GM18511 (cell line): Measurements from ENCODE around the gene ORC5.
A peak's percentile ranks its signal among the peaks of the same experiment; 100 is the strongest.
"Not testable (repeated sequence)": the region's sequence is repeated elsewhere in the genome, so short reads cannot be mapped to it uniquely, and the experiment has no call there.

Experiments used
- ATAC-seq: cut with Tn5 transposase; IDR thresholded peaks from one replicate; pipeline ENCODE4 v1.9.1; 2021; ENCODE audit warnings: mild to moderate bottlenecking, moderate library complexity; ENCODE audit not compliant: unreplicated experiment

Gene ORC5

DNA sequence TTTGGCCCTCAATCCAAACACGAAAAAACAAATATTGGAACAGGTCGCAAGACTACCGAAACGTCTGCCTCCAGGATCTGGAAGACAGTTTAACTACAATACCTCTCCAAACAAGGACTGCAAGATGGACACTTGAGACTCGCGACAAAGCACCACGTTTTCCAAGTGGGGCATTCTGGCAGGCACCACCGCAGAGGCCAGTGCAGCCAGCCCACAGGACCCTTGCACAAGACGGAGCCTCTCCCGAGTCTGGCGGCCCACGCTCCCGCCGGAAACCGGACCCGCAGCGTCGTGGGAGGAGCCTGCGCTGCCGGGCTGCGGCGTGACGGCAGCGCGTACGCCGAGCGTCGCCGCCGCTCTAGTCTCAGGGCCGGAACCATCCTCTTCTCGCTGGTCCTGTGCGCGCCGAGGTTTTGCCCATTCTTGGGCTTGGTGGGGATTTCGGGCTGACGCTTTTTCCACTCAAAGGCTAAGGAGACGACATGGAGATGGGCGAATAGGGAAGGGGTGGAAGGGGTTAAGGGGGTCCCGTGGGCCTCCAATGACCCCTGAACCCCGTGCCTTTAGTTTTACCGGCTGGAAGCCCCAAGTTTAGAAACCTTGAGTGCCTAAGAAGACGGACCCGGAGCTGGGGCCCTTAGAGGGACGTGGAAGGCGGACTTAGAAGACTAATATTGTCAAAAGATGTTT, at the start of gene ORC5:
TSS of gene ORC5 (minus strand) at position 283 of the 690 bp plus-strand sequence. CDS start at position 174, 109 bp downstream.
- peak; percentile 99 for ATAC-seq

DNA sequence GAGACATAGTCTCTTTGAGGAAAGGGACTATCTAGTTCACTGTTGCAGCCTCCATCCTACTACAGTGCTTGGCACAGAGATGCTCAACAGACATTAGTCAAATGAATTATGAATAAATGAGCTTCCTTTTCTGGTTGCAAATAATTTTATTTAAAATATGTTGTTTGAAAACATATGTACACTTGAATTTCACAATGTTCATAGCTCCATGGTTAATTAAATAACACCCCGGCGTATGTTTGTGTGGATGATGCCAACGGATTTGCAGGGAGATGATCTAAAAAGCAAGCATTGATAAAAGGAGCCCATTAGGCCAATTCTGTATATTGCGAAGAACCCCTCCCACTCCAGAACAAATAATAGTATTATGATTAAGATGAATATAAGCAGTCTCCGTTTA, 47.8 kb upstream of the ORC5 start:
- no peak for ATAC-seq

DNA sequence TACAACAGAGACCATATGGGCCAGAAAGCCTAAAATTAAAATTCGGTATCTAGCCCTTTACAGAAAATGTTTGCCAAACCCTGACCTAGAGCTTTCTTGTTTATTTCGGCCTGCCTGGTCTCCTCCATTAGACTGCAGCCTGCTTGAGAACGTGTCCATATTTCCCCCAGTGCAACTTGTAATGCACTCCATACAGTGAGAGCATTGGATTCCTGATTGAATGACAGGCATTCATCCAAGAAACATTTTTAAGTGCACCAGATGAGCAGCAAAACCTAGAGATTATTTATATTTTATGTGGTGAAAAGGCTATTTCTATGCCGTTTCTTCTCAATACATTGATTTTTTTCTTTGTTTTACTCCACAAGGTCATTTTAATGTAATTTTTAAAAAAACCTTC, 47.4 kb upstream of the ORC5 start:
- ATAC-seq: no peak

- ATAC-seq: no peak
Measured at GRCh38 chr7:104254696-104255095, 46.9 kb upstream of the ORC5 start.

DNA sequence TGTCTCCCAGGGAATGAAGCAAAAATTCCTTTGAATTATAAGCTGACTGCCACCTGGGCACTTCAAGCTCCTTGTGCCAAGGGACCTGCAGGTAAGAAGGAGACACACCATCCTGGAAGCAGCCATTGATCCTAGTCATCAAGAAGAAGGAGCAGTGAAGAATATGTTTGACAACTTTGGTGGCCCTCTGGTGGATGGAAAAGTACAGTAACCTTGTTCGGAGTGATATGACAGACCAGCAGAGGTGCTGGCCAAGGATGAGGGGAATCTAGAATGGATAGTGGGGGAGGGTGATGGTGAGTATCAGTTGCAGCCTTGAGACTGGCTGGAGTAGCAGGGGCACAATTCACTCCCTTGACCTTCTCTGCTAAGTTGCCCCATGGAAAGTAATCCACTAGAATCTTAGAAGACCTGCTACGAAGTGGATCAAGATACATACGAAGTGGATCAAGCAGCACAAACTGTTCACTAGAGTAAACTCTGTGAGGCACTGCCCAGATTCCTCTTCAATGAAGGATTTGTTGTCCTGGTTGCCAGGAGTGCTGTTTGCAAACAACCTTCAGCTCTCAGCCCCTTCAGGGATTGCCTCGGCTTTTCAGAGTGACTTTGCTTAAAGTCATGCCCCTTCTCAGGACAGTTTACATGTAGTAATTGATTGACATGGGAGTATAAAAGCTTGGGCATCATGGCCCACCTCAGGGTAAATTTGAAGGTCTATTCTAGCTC, 44.8 kb upstream of the ORC5 start:
- no peak for ATAC-seq

DNA sequence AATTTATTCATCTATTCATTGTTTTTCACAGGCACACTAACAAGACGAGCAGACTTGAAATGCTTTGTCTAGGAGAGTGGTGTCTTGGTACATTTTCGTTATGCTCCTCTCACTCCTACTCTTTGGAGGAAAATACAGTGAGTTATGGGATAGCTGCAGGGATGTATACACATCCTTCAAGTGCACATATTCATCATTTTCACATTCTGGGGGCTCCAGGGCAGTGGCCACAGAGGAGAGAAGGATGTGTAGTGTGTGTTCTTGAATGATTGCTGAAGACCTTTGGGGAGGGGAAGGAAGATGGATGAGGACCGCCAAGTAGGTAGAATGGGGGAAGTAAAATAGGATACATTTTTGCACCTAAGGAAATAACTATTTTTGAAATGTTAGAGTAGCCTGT, 34.8 kb upstream of the ORC5 start:
- ATAC-seq: no peak

DNA sequence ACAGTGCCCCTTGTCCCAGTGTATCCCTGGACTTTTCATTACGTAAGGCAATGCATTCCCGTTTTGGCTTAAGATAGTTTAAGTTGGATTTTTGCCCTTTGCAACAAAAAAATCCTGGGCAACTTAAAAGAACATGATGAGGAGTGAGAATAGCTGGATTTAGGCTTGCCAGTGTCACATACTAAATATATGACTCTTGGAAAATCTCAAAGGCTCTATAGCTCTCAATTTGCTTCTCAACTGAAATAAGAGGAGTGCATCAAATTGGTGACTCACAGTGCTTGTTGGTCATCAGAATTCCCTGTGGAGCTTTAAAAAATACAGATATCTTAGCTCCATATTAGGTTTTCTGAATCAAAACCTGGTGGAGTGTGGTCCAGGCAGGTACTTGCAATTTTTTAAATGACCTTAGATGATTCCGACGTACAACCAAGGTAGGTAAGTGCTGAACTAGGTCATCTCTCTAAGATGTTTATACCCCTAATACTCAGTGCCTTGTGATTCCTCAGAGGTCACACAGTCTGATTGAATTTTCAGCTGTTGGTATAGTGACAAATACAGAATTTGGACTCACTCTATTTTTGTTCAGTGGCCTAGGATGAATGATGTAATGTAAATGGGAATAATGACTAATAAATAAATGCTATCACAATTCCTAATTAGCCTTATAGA, 33.9 kb upstream of the ORC5 start:
- ATAC-seq: no peak

GRCh38 chr7:104241135-104241534, 33.3 kb upstream of the ORC5 start:
- no peak for ATAC-seq

DNA sequence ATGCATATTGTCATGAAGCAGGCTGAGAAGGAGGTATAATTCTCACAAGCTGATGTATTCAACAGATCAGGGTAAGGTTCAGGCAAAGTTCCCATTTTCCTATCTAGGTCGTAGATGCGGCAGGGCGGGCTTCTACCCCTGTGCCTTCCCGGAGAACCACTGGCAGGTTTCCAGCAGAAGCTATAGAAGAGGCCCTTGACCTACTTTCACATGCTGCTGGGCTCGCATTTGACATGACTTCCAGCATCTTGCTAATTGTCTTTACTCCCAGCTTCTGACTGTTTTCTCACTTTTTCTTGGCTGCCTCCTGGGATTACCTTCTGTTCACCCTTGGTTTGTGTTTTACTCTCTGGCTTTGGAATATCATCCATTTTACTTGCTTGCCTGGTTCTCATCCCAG, 32.6 kb upstream of the ORC5 start:
- ATAC-seq: no peak

GRCh38 chr7:104234990-104235389, 27.2 kb upstream of the ORC5 start:
- not testable (repeated sequence) for ATAC-seq

DNA sequence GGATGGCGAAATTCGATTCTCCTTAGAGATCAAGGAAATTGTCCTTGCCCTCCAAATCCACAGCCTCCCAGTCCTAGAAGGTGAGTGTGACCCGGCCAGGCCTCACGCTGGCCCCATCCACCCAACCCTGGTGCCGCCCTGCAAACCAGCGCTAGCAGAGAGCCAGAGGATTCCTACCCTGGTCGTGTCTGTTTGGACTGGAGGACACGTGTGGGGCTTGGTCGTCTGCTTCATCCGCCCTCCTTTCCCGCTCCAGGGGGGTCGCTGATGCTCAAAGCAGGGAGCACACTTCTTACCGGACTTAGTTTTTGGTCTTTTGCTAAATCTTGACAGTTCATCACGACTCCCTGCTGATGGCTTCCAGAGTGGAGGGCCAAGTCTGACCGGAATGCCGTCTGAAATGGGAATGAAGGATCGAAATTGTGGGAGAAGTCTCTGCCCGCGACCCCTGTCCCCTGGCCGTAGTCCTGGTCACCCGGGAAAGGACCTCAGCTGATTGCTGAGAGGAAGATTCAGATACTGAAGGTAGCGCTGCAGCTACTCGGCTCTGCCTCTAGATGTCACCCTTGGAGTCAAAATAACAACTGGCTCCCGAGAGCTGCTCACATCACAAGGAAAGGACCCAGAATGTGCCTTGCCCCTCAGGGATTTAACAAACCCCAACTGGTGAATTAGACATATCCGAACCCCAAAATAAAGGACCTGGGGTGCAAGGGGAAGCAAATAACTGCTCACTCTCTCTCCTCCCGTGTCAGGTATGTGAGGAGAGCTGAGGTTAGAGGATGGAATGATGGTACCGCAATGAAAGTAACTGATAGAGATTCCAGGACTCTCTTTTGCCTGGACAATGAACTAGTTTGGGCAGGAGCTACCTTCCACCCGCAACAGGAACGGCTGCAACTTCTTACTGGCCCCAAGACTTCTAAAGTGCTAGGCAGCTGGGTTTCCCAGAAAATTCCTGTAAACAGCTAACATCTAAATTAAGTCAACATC, 23.5 kb upstream of the ORC5 start:
- peak; percentile 99 for ATAC-seq

- no peak for ATAC-seq
Measured at GRCh38 chr7:104230606-104231005, 22.8 kb upstream of the ORC5 start.

- ATAC-seq: no peak
Measured at GRCh38 chr7:104228442-104228841, 20.6 kb upstream of the ORC5 start.

- no peak for ATAC-seq
Measured at GRCh38 chr7:104225451-104225850, 17.6 kb upstream of the ORC5 start.

GRCh38 chr7:104217620-104218019, 9.8 kb upstream of the ORC5 start:
- ATAC-seq: no peak

DNA sequence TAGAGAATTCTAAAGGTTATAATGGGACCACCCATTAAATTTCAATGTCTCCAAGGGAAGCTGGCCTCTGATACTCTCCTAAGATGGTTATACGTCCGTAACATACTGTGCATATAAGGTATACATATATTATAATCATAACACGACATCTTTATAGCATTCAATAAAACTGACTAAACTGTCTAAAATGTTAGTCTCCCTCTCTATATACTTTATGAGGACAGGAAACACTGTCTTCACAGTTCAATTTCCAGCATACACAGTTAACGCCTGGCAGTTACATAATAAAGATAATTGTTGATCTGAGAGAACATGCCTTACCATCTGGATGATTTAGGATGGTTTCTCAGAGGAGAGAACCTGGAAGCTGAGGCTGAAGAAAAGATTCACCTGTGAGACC, 1.2 kb upstream of the ORC5 start:
- no peak for ATAC-seq

DNA sequence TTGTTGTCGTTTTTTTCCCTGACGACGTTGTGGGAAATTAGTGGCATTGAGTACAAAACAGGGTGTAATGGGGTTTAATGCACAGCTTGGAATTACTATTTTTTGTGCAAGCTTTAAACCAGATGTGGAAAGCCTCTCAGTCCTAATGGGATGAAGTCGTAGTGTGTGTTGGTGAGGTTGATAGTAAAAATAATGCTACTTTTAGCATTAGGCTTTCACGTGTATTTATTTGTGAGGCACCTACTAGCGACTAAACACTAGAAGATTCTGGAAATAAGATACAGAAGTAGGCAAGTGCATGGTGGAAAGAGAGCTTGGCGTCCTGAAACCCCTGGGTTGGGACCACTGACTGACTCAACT, 588 bp upstream of the ORC5 start:
- ATAC-seq: peak; percentile 5

DNA sequence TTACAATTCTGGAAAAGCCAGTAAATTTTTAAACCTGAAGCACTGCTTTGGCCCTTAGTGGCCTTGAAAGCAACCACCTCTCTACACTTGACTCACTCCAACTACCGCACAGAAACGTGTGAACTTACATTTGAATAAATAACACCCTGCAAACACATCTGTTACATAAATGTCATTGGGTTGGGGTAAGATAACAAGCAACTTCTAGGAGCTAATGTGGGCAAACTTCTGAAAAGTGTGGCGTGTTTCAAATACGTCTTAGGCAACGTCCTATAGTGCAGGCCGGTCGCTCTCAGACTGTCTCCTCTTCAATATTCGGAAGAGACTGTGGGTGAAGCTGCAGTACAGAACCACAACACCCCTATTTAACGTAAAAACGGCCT, 474 bp downstream of the ORC5 start:
- peak; percentile 41 for ATAC-seq

DNA sequence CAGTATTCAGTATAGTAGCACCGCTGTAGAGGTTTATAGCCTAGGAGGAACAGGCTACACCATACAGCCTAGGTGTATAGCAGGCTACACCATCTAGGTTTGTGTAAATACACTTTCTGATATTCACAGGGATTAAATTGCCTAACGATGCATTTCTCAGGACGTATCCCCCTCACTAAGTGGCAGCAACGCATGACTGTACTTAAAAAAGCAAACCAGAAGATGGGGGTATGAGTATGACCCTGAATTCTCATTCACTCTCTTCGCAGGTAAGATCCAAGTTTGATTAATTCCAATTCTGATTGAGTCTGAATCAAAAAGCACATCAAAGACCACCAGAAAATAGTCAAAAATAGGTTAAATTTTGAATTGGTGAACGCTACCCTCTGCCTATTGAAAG, 972 bp downstream of the ORC5 start:
- no peak for ATAC-seq

- no peak for ATAC-seq
Measured at GRCh38 chr7:104198673-104199278, 9.0 kb downstream of the ORC5 start.

DNA sequence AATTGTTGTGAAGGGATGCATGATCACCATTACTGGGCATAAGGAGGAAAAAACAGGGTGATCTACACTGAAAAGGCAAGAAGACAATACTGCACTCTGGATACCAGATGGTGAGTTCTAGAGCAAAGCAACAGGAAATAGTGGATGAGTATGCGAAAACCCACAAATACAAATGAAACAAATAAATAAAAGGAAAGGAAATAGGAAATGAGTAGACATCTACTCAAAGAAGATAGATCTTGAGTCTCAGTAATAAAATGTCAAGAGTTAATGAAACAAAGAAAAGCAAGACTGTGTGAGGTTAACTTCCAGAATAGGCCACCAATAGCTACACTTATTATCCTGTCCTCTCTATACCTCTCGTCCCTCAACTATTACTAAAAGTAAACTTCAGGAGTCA, 11.7 kb downstream of the ORC5 start:
- no peak for ATAC-seq
